VCaP (cell line): ENCODE measurements around the gene MAPK10.
"Not testable (repeated sequence)": the region's sequence is repeated elsewhere in the genome, so short reads cannot be mapped to it uniquely, and the experiment has no call there.

Experiments used
- H3K27ac ChIP-seq: fragments of 450-650 bp; 2 replicates; pipeline ENCODE4 v1.5.1; 2017
- TF ChIP-seq, protein P1 (sequence below): fragments of 450-650 bp; conservative IDR thresholded peaks from 2 replicates; pipeline ENCODE4 v1.5.1; 2017; ENCODE audit warnings: mild to moderate bottlenecking, moderate library complexity

Gene MAPK10

DNA sequence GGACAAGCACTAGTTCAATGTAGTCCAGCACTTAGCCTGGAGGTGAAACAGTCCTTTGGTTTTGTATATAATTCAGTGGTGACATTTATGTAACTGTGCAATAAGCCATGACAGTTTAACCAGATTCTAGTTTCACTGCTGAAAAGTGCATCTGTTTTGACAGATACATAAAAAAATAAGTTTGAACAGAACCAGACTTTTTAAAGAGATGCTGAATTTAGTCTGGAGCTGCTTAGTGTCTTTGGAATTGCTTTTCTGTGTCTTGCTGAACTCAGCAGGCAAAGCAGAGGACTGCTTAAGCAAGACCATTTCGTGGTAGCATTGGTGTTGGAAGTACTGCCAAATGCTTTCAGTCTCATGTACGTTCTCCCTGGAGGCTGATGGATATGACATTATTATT is 393.5 kb downstream of the MAPK10 start:
- TF ChIP-seq, protein P1, sequence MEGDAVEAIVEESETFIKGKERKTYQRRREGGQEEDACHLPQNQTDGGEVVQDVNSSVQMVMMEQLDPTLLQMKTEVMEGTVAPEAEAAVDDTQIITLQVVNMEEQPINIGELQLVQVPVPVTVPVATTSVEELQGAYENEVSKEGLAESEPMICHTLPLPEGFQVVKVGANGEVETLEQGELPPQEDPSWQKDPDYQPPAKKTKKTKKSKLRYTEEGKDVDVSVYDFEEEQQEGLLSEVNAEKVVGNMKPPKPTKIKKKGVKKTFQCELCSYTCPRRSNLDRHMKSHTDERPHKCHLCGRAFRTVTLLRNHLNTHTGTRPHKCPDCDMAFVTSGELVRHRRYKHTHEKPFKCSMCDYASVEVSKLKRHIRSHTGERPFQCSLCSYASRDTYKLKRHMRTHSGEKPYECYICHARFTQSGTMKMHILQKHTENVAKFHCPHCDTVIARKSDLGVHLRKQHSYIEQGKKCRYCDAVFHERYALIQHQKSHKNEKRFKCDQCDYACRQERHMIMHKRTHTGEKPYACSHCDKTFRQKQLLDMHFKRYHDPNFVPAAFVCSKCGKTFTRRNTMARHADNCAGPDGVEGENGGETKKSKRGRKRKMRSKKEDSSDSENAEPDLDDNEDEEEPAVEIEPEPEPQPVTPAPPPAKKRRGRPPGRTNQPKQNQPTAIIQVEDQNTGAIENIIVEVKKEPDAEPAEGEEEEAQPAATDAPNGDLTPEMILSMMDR, result no peak

DNA sequence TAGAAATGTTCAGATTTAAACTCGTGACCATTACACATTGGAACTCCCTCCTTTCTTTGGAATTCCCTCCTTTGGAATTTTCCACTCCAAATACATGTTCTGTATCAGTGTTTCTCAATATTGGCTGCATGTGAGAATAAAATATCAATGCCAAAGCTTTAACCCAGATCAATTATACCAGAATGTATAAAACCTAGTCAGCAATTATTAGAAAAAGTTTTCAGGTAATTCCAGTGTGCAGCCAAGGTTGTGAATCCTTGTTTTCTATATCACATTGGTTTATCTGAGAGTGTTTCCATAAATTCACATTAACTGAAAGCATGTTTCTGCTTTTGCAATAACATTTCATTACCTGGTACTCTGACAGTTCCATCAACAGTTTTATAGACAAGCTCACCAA is 394.3 kb downstream of the MAPK10 start:
- TF ChIP-seq, protein P1, result no peak

More for the DNA sequence above, 393.5 kb downstream of the MAPK10 start:
- H3K27ac ChIP-seq, result no peak overlapping the region

DNA sequence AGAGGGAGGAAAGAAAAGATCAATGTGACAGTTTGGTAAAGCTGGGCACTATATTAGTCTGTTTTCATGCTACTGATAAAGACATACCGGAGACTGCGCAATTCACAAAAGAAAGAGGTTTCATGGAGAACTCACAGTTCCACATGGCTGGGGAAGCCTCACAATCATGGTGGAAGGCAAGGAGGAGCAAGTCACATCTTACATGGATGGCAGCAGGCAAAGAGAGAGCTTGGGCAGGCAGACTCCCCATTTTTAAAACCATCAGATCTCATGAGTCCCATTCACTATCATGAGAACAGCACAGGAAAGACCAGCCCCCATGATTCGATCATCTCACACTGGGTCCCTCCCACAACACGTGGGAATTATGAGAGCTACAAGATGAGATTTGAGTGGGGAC is 394.8 kb downstream of the MAPK10 start:
- H3K27ac ChIP-seq, result not testable (repeated sequence)

More for the DNA sequence above, 394.3 kb downstream of the MAPK10 start:
- H3K27ac ChIP-seq, result no peak overlapping the region

DNA sequence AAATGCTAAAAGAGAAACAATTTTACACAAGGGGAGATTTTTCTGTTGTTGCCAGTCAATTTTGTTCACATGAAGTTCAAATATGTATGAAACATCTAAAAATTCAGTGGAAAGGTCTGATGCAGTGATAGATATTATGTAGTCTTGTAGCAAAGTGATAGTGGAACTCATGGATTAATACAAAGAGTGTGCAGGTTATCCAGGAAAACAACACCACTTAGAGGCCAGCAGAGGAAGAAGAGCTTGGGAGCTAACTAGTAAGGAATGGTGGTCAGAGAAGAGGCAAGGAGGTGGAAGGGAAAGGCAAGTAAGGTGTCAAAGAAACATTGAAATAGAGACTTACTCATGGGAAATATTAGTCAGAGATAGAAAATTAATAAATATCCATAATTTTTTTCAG is 395.6 kb downstream of the MAPK10 start:
- TF ChIP-seq, protein P1, result peak; percentile 77
- no peak overlapping the region for H3K27ac ChIP-seq

DNA sequence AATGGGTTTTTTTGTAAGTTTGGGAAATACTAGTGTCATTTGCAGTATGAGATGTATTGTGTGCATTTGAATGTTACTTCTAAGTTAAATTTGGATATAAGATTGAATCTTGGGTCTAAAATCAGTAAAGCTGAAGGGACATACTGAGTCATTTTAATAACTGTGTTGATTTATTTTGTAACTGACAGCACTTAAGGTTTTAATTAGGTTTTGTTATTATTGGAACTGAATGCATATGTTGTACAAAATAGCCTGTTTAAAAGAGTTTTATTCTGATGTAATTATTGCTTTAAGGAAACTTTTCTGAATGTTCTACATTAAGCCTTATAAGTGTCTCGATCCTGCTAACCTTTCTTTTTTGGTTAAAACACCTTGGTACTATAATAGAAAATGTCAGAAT is 396.6 kb downstream of the MAPK10 start:
- 0 out of 2 replicates have a peak overlapping the region, but pooled peaks have one; percentile 1 for H3K27ac ChIP-seq
- TF ChIP-seq, protein P1, result no peak

DNA sequence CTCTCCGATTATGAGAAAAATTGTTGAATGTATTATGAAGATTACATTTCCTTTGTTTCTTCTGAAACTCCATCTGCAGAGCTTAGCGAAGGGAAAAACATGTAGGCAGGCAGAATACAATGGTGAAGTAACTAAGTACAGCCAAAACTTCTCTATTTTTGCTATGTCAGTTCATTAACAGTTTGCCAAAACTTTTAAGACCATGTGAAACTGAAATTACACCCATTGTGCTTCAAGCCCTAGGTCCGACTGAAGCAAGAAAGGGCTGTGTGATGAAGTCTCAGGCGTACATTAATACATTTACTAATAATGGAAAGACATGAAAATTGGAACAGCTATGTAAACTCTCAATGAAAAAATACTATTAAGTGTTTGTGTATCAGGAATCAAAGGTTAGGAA is 398.0 kb downstream of the MAPK10 start:
- TF ChIP-seq, protein P1, result no peak
- H3K27ac ChIP-seq, result no peak overlapping the region

DNA sequence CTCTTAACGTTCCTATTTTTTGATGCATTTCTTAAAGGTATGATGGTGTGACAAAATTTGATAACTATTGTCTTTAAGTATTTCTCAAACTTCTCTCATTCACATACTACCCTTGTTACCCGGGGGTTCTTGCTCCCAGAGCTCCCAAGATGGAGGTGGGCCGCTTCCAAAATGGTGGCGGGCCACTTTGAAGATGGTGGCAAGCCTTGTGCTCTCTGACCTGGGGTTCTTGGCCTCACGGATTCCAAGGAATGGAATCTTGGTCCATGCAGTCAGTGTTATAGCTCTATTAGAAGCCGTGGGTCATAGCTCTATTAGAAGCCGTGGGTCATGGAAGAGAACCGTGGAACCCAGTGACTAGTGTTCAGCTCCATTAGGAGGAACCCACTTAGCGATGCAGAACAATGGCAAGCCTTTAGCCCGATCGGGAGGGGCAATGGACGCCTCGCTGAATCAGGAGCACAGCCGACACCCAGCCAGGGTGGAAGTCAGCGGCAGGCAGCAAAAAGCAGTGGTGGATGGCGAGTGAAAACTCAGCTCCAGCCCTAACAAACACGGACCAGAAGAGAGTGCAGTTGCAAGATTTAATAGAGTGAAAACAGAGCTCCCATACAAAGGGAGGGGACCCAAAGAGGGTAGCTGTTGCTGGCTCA is 403.4 kb downstream of the MAPK10 start:
- TF ChIP-seq, protein P1, result no peak
- no peak overlapping the region for H3K27ac ChIP-seq

DNA sequence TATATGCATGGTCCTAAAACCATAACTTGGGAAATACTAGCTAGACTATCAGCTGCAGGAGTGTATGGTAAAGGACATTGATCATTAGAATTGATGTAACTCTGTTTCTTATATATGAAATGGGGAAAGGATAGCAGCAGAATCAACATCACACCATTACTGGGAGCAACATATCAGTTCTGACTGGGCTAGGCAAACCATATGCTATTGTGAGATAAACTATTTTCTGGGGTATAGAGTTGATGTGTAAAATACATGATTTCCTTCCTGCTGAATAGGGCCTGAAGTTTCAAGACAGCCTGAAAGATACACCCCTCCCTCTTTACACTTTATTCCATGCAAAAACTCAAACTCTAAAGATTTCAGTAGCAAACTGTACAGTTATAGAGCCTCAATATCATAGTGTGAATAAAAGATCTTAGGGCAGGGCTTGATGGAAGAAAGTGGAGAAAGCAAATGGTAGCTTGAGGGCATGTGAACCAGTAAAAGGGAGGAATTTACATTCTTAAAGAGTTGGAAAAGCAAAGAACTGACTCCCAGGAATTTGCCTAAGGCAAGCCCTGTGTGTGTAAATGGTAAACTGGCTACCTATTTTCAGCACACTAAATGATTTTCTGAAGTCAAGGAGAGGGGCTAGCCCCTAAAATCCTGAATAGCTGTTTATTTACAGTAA is 404.1 kb downstream of the MAPK10 start:
- TF ChIP-seq, protein P1, result no peak
- H3K27ac ChIP-seq, result no peak overlapping the region
